ENCODE data around the gene KIFC1.

Gene KIFC1

DNA sequence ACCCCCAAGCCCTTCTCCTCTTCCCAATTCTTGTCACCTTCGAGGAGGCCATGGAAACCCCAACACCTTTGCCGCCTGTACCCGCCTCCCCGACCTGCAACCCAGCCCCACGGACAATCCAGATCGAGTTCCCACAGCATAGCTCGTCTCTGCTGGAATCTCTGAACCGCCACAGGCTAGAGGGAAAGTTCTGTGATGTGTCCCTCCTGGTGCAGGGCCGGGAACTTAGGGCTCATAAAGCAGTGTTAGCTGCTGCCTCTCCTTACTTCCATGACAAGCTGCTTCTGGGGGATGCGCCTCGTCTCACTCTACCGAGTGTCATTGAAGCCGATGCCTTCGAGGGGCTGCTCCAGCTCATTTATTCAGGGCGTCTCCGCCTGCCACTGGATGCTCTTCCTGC, 63.4 kb downstream of the KIFC1 start:
- Histone ChIP-seq H3K27me3 (no peaks in the 10 kb centered on the region), H3K27ac (no peak overlapping the region), H3K4me3 (ENCODE audit: low read depth in 1 of 2, low read length in 1 of 2) (peak overlapping the region; percentile 88 to 89), H3K4me1 (ENCODE audit: control insufficient read depth in 1 of 2, insufficient read depth in 1 of 2, low read depth in 1 of 2, low read length in 1 of 2) (peaks cover 49 to 54% of the 10 kb centered on the region in 2 experiments), H3K9me3 (no peaks in the 10 kb centered on the region), H3K36me3 (no peaks in the 10 kb centered on the region)
- TF ChIP-seq, protein P1, sequence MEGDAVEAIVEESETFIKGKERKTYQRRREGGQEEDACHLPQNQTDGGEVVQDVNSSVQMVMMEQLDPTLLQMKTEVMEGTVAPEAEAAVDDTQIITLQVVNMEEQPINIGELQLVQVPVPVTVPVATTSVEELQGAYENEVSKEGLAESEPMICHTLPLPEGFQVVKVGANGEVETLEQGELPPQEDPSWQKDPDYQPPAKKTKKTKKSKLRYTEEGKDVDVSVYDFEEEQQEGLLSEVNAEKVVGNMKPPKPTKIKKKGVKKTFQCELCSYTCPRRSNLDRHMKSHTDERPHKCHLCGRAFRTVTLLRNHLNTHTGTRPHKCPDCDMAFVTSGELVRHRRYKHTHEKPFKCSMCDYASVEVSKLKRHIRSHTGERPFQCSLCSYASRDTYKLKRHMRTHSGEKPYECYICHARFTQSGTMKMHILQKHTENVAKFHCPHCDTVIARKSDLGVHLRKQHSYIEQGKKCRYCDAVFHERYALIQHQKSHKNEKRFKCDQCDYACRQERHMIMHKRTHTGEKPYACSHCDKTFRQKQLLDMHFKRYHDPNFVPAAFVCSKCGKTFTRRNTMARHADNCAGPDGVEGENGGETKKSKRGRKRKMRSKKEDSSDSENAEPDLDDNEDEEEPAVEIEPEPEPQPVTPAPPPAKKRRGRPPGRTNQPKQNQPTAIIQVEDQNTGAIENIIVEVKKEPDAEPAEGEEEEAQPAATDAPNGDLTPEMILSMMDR (IDR thresholded peaks at IDR 0.05) = no peak

DNA sequence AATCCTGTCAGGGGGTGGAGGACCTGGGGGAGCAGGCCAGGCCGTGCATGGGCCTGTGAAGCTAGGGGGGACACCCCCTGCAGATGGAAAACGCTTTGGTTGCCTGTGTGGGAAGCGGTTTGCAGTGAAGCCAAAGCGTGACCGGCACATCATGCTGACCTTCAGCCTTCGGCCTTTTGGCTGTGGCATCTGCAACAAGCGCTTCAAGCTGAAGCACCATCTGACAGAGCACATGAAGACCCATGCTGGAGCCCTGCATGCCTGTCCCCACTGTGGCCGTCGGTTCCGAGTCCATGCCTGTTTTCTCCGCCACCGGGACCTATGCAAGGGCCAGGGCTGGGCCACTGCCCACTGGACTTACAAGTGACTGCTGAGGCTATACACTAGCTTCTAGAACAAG, 64.5 kb downstream of the KIFC1 start:
- Histone ChIP-seq H3K4me3 (ENCODE audit: low read depth in 1 of 2, low read length in 1 of 2) (no peak overlapping the region), H3K9me3 (no peaks in the 10 kb centered on the region), H3K36me3 (no peaks in the 10 kb centered on the region), H3K4me1 (ENCODE audit: control insufficient read depth in 1 of 2, insufficient read depth in 1 of 2, low read depth in 1 of 2, low read length in 1 of 2) (peaks cover 38 to 43% of the 10 kb centered on the region in 2 experiments), H3K27me3 (no peaks in the 10 kb centered on the region), H3K27ac (no peak overlapping the region)
- TF ChIP-seq, protein P1 (IDR thresholded peaks at IDR 0.05) = no peak

DNA sequence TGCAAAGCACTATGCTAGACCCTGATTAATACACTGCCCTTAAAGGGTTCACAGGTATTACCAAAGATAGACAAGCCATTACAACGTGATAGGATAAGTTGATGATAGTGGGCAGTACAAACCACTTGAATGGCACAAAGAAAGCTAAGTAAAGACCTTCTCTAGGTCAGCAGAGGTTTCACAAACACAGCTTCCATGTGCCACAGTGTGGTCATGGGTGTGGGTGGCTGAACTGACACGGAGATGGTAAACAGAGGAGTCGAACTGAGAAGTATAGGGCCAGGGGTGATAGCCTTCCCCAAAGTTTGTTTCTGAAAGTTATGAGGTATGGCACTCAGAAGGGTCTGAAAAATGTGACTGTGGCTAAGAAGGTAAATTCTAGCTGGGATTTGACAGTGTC, 67.1 kb downstream of the KIFC1 start:
- TF ChIP-seq, protein P1 (IDR thresholded peaks at IDR 0.05) = no peak
- H3K27me3 ChIP-seq = no peaks in the 10 kb centered on the region
- no peaks in the 10 kb centered on the region for H3K36me3 ChIP-seq
- H3K9me3 ChIP-seq = no peaks in the 10 kb centered on the region
- H3K4me1 ChIP-seq (ENCODE audit: control insufficient read depth in 1 of 2, insufficient read depth in 1 of 2, low read depth in 1 of 2, low read length in 1 of 2) = peaks cover 13 to 18% of the 10 kb centered on the region in 2 experiments
- H3K4me3 ChIP-seq (ENCODE audit: low read depth in 1 of 2, low read length in 1 of 2) = no peak overlapping the region
- H3K27ac ChIP-seq = no peak overlapping the region

DNA sequence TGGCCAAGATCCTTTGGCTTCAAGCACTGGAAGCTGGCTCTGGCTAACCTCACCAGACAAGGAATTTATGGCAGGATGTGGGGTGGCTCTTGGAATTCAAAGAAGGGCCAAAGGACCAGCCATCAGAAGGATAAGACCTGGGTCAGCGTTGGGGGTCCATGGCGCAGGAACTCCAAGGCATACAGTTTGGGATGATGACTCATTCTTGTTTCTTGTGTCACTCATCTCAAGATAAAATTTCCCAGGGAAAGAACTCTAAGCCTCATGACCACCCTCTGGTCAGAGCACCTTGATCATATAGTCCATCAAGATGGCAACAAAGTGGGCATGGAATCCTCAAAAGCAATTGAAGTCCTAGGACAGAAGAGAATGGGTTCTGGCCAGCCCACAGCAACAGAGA, 67.6 kb downstream of the KIFC1 start:
- Histone ChIP-seq H3K27ac (no peak overlapping the region), H3K4me1 (ENCODE audit: control insufficient read depth in 1 of 2, insufficient read depth in 1 of 2, low read depth in 1 of 2, low read length in 1 of 2) (peaks cover 9 to 12% of the 10 kb centered on the region in 2 experiments), H3K4me3 (ENCODE audit: low read depth in 1 of 2, low read length in 1 of 2) (no peak overlapping the region), H3K9me3 (no peaks in the 10 kb centered on the region), H3K36me3 (no peaks in the 10 kb centered on the region), H3K27me3 (no peaks in the 10 kb centered on the region)
- TF ChIP-seq, protein P1 (IDR thresholded peaks at IDR 0.05) = no peak
